ENCODE measurements around the gene SLC26A1. TPM values are rescaled to one million over a fixed set of nuclear protein-coding genes. Genes with fewer than 3 reads are reported as not detected.

Gene SLC26A1
- total and polyA plus RNA-seq, 2 donors, result 0.14 to 0.41 TPM

GRCh38 chr4:1011022-1011665 is 17.9 kb upstream of the SLC26A1 start, which contains the start of gene FGFRL1:
FGFRL1 (plus strand) TSS chr4:1011626; CDS start chr4:1012486, 860 bp downstream.
- Histone ChIP-seq H3K27ac (ENCODE audit: low read depth in 1 of 2, low read length in 1 of 2) (peak within 1 kb of the TSS in 1 of 2 donors; percentile 71), H3K4me3 (ENCODE audit: low read length in 2 of 2) (peak within 1 kb of the TSS; percentile 24 to 77), H3K4me1 (ENCODE audit: control insufficient read depth in 2 of 2, insufficient read depth in 2 of 2, low read length in 2 of 2) (peaks cover 23 to 26% of the 10 kb centered on the region in 2 donors), H3K27me3 (ENCODE audit: control insufficient read depth in 2 of 2, insufficient read depth in 1 of 2, low read length in 1 of 2) (peaks cover 44 to 81% of the 10 kb centered on the region in 2 donors), H3K9me3 (ENCODE audit: control insufficient read depth in 2 of 2, insufficient read depth in 1 of 2, low read length in 1 of 2) (peaks cover 2 to 3% of the 10 kb centered on the region in 2 donors), H3K36me3 (ENCODE audit: control insufficient read depth in 2 of 2, insufficient read depth in 2 of 2, low read length in 1 of 2) (no peaks in the 10 kb centered on the region)
- WGBS, result under 1% methylated on average over 89 of the region's 89 CpGs
- DNase-seq (ENCODE audit: low read depth in 6 of 9, low spot score in 9 of 9), result peak in 7 of 9 donors; percentile 61 to 87 (median 75)

DNA sequence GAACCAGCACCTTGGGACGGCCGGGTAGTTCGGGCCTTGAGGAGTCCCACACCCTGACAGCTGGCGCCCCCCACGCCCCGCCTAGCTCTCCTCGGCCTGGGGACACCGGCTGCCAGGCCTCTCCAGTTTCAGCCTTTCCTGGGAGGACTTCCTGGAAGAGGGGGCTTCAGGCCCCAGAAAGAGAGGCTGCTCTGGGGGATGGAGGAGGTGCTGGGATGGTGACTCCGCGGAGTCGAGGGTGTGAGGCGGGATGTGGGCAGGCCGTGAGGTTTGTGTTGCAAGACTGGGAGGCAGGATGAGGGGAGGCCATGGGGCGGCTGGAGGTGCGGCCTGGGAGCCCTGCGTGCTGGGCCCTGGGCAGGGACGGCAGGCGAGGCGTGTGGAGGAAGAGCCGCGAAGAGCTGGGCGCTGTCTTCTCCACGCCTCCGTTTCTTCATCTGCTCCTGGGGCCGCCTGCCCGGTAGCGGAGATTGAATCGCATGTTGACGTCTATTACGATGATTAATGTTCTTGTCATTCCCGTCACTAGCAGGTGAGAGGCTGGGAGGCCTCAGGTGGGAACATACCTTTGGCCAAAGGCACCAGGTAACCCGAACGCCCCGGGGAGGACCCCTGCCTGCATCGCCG is 17.3 kb upstream of the SLC26A1 start:
- H3K4me3 ChIP-seq (ENCODE audit: low read length in 2 of 2), result peak overlapping the region in 1 of 2 donors; percentile 77
- H3K36me3 ChIP-seq (ENCODE audit: control insufficient read depth in 2 of 2, insufficient read depth in 2 of 2, low read length in 1 of 2), result no peaks in the 10 kb centered on the region
- DNase-seq (ENCODE audit: low read depth in 6 of 9, low spot score in 9 of 9), result peak in 3 of 9 donors; percentile 14 to 52 (median 25)
- 3% methylated on average over 36 of the region's 36 CpGs for WGBS
- H3K4me1 ChIP-seq (ENCODE audit: control insufficient read depth in 2 of 2, insufficient read depth in 2 of 2, low read length in 2 of 2), result peaks cover 23 to 26% of the 10 kb centered on the region in 2 donors
- peaks cover 2 to 3% of the 10 kb centered on the region in 2 donors for H3K9me3 ChIP-seq (ENCODE audit: control insufficient read depth in 2 of 2, insufficient read depth in 1 of 2, low read length in 1 of 2)
- peak overlapping the region in 1 of 2 donors; percentile 71 for H3K27ac ChIP-seq (ENCODE audit: low read depth in 1 of 2, low read length in 1 of 2)
- peaks cover 44 to 81% of the 10 kb centered on the region in 2 donors for H3K27me3 ChIP-seq (ENCODE audit: control insufficient read depth in 2 of 2, insufficient read depth in 1 of 2, low read length in 1 of 2)

DNA sequence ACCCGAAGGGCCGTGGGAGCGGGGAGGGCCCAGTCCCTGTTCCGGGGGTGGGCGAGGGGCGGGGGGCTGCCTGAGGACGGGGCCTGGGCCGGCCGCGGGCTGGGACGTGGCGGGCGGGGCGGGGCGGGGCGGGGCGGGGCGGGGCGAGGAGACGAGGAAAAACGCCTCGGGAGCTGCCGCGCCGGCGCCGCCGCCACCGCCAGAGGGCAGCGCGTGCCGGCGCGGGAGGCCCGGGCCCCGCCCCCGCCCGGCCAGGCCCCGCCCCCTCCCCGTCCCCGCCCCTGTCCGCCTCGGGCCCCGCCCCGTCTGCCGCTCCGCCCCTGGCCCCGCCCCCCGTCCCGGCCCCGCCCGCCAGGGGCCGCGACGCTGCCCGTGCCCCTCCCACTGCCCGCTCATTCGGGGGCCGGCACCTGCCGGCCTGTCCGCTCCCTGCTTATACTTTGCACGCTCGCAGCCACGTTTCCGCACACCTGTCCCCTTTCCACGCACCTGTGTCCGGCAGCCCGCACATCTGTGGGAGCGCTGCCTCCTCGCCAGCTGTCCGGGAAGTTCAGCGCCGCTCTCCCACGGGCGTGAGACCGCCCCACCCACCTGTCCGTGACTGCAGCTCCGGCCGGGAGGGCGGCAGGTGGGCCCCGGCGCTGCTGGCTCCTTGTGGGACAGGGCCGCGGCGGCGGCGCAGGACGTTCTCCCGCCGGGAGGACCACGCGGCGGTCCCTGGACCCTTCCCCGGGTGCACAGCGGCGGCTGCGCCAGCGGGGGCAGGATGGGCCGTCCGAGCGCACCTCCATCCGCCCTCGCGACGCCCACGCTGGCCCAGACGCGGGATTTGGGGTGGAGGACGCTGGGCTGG is 16.6 kb upstream of the SLC26A1 start:
- peaks cover 2 to 3% of the 10 kb centered on the region in 2 donors for H3K9me3 ChIP-seq (ENCODE audit: control insufficient read depth in 2 of 2, insufficient read depth in 1 of 2, low read length in 1 of 2)
- no peaks in the 10 kb centered on the region for H3K36me3 ChIP-seq (ENCODE audit: control insufficient read depth in 2 of 2, insufficient read depth in 2 of 2, low read length in 1 of 2)
- H3K4me1 ChIP-seq (ENCODE audit: control insufficient read depth in 2 of 2, insufficient read depth in 2 of 2, low read length in 2 of 2), result peaks cover 23 to 26% of the 10 kb centered on the region in 2 donors
- under 1% methylated on average over 98 of the region's 109 CpGs for WGBS
- peak overlapping the region in 1 of 2 donors; percentile 31 for H3K27ac ChIP-seq (ENCODE audit: low read depth in 1 of 2, low read length in 1 of 2)
- peak in 4 of 9 donors; percentile 41 to 54 (median 46) for DNase-seq (ENCODE audit: low read depth in 6 of 9, low spot score in 9 of 9)
- H3K4me3 ChIP-seq (ENCODE audit: low read length in 2 of 2), result peak overlapping the region; percentile 34 to 77
- H3K27me3 ChIP-seq (ENCODE audit: control insufficient read depth in 2 of 2, insufficient read depth in 1 of 2, low read length in 1 of 2), result peaks cover 51 to 82% of the 10 kb centered on the region in 2 donors

DNA sequence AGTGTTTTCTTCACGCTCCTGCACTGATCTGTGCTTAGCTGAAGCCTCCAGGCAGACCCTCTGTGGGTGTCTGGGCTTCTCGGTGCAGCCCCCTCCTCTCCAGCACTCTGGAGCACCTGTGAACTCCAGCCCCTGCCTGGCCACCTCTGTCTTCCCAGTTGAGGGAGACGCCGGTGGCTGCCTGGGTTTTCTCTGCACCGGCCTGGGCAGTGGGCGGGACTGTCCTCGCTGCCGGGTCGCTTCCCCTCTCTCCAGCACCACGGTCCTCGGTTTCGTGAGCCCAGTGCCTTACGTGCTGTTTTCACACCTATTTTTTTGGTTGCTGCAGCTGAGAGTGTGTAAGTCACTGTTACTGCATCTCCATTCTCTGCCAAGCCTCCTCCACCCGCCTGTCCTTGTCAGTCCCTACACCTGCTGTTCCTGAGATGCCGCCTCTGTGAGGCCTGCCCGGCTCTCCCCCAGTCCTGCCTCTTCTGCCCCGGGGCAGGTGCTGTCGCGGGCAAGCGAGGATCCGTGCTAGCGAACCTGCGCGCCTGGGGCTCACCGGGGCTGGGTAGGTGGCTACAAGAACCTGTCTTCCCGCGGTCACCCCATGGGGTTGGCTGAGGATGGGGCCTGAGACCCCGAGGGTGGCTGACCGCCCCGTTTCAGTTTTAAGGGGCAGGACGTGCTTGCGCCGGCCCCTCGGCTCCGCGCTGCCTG is 15.8 kb upstream of the SLC26A1 start:
- Histone ChIP-seq H3K27me3 (ENCODE audit: control insufficient read depth in 2 of 2, insufficient read depth in 1 of 2, low read length in 1 of 2) (peaks cover 59 to 84% of the 10 kb centered on the region in 2 donors), H3K36me3 (ENCODE audit: control insufficient read depth in 2 of 2, insufficient read depth in 2 of 2, low read length in 1 of 2) (no peaks in the 10 kb centered on the region), H3K9me3 (ENCODE audit: control insufficient read depth in 2 of 2, insufficient read depth in 1 of 2, low read length in 1 of 2) (peaks cover 2 to 3% of the 10 kb centered on the region in 2 donors), H3K4me3 (ENCODE audit: low read length in 2 of 2) (peak overlapping the region; percentile 34 to 77), H3K4me1 (ENCODE audit: control insufficient read depth in 2 of 2, insufficient read depth in 2 of 2, low read length in 2 of 2) (peaks cover 23 to 26% of the 10 kb centered on the region in 2 donors), H3K27ac (ENCODE audit: low read depth in 1 of 2, low read length in 1 of 2) (peak overlapping the region in 1 of 2 donors; percentile 18)
- 5% methylated on average over 36 of the region's 36 CpGs for WGBS
- peak in 3 of 9 donors; percentile 9 to 34 (median 14) for DNase-seq (ENCODE audit: low read depth in 6 of 9, low spot score in 9 of 9)

DNA sequence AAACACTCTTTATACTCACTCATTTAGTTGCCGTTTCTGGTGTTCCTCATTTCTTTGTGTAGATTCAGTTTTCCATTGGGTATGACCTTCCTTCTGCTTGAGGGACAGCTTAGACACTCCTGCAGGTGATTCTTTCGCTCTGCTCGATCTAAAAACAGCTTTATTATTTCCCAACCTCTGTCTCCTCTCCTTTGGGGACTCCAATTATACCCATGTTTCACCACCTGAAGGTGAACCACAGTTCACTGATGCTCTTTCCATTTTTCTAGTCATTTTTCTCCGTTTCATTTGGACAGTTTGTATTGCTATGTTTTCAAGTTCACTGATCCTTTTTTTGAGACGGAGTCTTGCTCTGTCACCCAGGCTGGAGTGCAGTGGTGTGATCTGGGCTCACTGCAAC is 13.7 kb upstream of the SLC26A1 start:
- peaks cover 2 to 3% of the 10 kb centered on the region in 2 donors for H3K9me3 ChIP-seq (ENCODE audit: control insufficient read depth in 2 of 2, insufficient read depth in 1 of 2, low read length in 1 of 2)
- H3K4me1 ChIP-seq (ENCODE audit: control insufficient read depth in 2 of 2, insufficient read depth in 2 of 2, low read length in 2 of 2), result peaks cover 20 to 24% of the 10 kb centered on the region in 2 donors
- peaks cover 71 to 85% of the 10 kb centered on the region in 2 donors for H3K27me3 ChIP-seq (ENCODE audit: control insufficient read depth in 2 of 2, insufficient read depth in 1 of 2, low read length in 1 of 2)
- no peak for DNase-seq (ENCODE audit: low read depth in 6 of 9, low spot score in 9 of 9)
- no peak overlapping the region for H3K4me3 ChIP-seq (ENCODE audit: low read length in 2 of 2)
- H3K36me3 ChIP-seq (ENCODE audit: control insufficient read depth in 2 of 2, insufficient read depth in 2 of 2, low read length in 1 of 2), result no peaks in the 10 kb centered on the region
- WGBS, result 93% methylated on average over 5 of the region's 5 CpGs
- no peak overlapping the region for H3K27ac ChIP-seq (ENCODE audit: low read depth in 1 of 2, low read length in 1 of 2)

DNA sequence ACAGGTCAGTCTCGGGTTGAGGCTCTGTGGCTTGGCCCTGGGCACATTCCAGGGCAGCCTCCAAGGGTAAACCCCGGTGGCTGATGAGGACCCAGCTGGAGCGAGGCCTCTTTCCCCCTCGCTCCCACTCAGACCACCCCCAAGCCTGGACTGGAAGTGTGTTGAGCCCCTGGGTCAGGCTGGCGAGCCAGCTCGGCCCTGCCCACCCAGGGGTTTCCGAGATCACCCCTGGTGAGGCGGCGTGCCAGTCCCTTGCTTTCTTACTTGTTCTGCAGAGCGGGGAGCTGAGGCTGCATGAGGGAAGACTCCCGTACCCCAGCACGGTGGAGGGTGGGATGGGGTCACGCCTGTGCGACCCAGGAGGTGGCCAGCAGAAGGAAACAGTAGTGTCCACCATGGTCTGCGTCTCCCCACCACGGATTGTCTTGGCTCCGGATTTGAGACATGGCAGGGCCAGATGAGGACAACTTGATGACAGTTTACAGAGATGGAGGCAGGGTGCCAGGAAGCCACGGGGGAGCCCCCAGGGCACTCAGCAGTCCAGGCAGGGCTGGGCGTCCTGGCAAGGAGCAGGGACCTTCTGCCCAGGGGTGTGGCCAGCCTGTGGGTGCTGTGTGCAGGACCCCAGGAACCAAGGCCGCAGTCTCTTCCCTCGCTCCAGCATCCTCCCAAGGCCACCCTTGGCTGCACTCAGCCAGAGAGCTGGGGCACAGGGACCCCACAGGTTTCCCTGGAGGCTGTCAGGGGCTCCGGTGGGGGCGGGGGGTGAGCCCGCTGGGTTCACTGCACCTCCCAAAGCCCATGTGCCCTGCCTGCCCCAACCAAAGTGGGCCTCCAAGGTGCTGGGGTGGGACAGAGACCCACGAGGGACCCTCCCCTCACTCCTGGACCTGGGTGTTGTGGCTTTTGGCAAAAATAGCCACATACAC is 11.6 kb upstream of the SLC26A1 start:
- H3K27me3 ChIP-seq (ENCODE audit: control insufficient read depth in 2 of 2, insufficient read depth in 1 of 2, low read length in 1 of 2), result peaks cover 74 to 92% of the 10 kb centered on the region in 2 donors
- DNase-seq (ENCODE audit: low read depth in 6 of 9, low spot score in 9 of 9), result no peak
- WGBS, result 94% methylated on average over 25 of the region's 25 CpGs

GRCh38 chr4:1004071-1004418 is 10.8 kb upstream of the SLC26A1 start:
- Histone ChIP-seq H3K27ac (ENCODE audit: low read depth in 1 of 2, low read length in 1 of 2) (no peak overlapping the region), H3K4me1 (ENCODE audit: control insufficient read depth in 2 of 2, insufficient read depth in 2 of 2, low read length in 2 of 2) (peaks cover 7 to 9% of the 10 kb centered on the region in 2 donors), H3K27me3 (ENCODE audit: control insufficient read depth in 2 of 2, insufficient read depth in 1 of 2, low read length in 1 of 2) (peaks cover 70 to 95% of the 10 kb centered on the region in 2 donors), H3K9me3 (ENCODE audit: control insufficient read depth in 2 of 2, insufficient read depth in 1 of 2, low read length in 1 of 2) (peaks cover 0 to 2% of the 10 kb centered on the region in 2 donors), H3K4me3 (ENCODE audit: low read length in 2 of 2) (no peak overlapping the region), H3K36me3 (ENCODE audit: control insufficient read depth in 2 of 2, insufficient read depth in 2 of 2, low read length in 1 of 2) (no peaks in the 10 kb centered on the region)
- WGBS, result 96% methylated on average over 13 of the region's 13 CpGs
- DNase-seq (ENCODE audit: low read depth in 6 of 9, low spot score in 9 of 9), result no peak

More for the DNA sequence above, 11.6 kb upstream of the SLC26A1 start:
- H3K36me3 ChIP-seq (ENCODE audit: control insufficient read depth in 2 of 2, insufficient read depth in 2 of 2, low read length in 1 of 2), result no peaks in the 10 kb centered on the region
- no peak overlapping the region for H3K4me3 ChIP-seq (ENCODE audit: low read length in 2 of 2)
- no peak overlapping the region for H3K27ac ChIP-seq (ENCODE audit: low read depth in 1 of 2, low read length in 1 of 2)
- H3K4me1 ChIP-seq (ENCODE audit: control insufficient read depth in 2 of 2, insufficient read depth in 2 of 2, low read length in 2 of 2), result peaks cover 10 to 13% of the 10 kb centered on the region in 2 donors
- H3K9me3 ChIP-seq (ENCODE audit: control insufficient read depth in 2 of 2, insufficient read depth in 1 of 2, low read length in 1 of 2), result peaks cover 2% of the 10 kb centered on the region in 2 donors
